DMS 273 (cell line): Measurements from ENCODE around the gene DENND2A.
"Not testable (repeated sequence)": the region's sequence is repeated elsewhere in the genome, so short reads cannot be mapped to it uniquely, and the experiment has no call there.

Experiments used
- DNase-seq: peaks from one replicate; lab custom pipeline; 2025; ENCODE audit not compliant: unreplicated experiment; lab: John Stamatoyannopoulos, UW

The DENND2A gene

GRCh38 chr7:140674356-140674800 lies 33.8 kb upstream of the DENND2A start:
- no peak for DNase-seq

DNA sequence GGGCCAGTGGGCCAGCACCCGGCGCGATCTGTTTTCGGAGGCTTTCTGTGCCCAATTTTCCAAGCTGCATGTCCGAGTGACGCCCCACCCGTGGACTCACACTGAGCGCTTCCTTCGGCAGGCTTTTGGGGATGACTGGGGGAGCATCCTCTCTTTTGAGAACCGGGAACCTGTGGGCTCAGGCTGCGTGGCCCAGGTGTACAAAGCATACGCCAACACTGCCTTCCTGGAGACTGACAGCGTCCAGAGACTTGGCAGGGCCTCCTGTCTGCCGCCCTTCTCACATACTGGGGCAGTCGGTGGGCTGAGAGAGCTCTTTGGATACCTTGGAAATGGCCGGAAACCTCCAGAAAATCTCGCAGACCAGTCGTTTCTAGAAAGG lies 33.2 kb upstream of the DENND2A start:
- no peak for DNase-seq

DNA sequence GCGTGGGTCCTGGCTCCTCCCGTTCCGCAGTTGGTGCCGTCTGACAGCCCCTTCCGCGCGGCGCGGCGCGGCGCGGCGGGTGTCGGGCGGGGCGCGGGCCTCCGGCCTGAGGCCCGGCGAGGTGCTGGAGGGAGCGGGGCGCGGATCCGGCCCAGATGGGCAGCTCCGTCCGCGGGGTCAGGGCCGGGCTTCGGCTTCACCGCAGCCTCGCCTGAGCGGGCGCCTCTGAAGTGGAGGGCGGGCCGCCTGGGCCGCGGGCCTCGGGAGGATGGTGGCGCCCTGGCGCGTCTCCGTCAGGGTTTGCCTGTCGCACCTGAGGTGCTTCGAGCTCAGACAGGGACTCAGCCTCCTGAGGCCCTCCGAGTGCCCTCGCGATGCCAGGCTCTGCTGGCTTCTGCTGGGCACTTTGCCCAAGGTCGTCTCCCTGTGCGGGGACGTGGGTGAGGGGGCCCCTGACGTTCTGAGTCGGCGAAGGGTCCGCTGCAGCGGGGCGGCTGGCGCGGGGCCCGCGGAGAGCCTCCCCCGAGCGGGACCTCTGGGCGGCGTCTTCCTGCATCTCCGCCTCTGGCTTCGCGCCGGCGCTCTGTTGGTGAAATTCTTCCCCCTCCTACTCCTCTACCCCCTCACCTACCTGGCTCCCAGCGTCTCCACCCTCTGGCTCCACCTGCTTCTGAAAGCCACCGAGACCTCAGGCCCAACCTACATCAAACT lies 32.6 kb upstream of the DENND2A start:
- peak; percentile 84 for DNase-seq

DNA sequence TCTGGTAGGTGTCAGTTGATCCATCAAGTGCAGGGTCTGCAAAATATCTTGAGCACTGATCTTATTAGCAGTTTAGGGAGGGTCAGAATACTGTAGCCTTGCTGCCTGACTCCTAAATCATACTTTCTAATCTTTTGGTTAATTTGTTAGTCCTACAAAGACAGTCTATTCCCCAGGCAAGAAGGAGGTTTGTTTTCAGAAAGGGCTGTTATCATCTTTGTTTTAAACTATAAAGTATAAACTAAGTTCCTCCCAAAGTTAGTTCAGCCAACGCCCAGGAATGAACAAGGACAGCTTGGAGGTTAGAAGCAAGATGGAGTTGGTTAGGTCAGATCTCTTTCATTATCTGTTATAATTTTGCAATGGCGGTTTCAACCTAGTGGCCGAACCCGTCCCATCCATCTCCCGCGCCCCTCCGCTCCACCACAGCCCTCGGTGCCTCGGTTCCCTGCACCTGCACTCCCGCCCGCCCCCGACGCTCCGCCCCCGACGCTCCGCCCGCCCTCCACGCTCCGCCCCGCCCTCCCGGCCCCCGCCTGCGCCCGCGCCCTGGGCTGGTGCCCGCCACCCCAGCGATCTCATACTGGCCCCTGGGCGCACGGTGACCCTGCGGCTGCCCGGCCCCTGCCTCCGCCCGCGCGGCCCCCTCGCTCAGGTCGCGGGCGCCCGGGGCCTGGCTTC lies 31.9 kb upstream of the DENND2A start, which contains the start of gene ADCK2:
Gene ADCK2 (plus strand): TSS at position 564 of the 681 bp plus-strand sequence. CDS start 386 bp downstream, outside the sequence.
- peak; percentile 83 for DNase-seq

- DNase-seq: no peak
Measured at GRCh38 chr7:140671966-140672365, 31.4 kb upstream of the DENND2A start.

- no peak for DNase-seq
Measured at GRCh38 chr7:140670343-140670935, 29.8 kb upstream of the DENND2A start.

- not testable (repeated sequence) for DNase-seq
Measured at GRCh38 chr7:140669862-140670261, 29.2 kb upstream of the DENND2A start.

GRCh38 chr7:140669352-140669751 lies 28.7 kb upstream of the DENND2A start:
- peak; percentile 25 for DNase-seq

- peak; percentile 47 for DNase-seq
Measured at GRCh38 chr7:140668641-140669040, 28.0 kb upstream of the DENND2A start.

DNA sequence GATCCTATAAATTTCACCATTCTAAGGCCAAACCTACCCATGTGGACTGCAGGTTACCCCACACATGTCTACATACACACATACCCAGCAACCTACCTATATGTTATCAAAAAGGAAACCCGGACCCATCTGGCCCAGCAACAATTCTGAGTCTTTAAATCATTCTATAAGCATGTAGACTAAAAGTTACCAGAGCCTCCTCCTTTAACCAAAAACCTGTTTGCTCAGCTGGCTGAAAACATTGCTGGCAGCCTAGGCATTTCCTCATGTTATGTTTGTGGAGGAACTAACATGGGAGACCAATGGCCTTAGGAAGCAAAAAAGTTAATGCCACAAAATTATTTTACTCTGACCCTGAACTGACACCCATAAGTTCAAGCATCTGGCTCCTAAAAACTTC lies 26.9 kb upstream of the DENND2A start:
- DNase-seq: no peak

DNA sequence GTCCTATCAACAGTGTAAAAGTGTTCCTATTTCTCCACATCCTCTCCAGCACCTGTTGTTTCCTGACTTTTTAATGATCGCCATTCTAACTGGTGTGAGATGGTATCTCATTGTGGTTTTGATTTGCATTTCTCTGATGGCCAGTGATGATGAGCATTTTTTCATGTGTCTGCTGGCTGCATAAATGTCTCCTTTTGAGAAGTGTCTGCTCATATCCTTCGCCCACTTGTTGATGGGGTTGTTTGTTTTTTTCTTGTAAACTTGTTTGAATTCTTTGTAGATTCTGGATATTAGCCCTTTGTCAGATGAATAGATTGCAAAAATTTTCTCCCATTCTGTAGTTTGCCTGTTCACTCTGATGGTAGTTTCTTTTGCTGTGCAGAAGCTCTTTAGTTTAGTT lies 22.3 kb upstream of the DENND2A start:
- DNase-seq: not testable (repeated sequence)

DNA sequence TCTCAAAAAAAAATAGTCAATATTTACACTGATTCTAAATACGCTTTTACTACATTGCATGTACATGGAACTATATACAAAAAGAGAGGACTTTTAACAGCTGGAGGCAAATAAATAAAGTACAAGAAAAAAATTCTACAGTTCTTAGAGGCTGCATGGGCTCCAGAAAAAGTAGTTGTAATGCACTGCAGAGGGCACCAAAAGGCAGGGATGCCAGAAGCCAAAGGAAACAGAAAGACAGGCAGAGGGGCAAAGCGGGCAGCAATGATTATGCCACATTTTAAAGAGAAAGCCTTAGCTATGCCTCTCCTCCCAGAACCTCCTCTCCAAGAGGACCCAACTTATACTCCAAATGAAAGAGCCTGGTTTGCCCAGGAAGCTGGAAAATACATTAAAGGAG lies 20.5 kb upstream of the DENND2A start:
- DNase-seq: peak; percentile 56

DNA sequence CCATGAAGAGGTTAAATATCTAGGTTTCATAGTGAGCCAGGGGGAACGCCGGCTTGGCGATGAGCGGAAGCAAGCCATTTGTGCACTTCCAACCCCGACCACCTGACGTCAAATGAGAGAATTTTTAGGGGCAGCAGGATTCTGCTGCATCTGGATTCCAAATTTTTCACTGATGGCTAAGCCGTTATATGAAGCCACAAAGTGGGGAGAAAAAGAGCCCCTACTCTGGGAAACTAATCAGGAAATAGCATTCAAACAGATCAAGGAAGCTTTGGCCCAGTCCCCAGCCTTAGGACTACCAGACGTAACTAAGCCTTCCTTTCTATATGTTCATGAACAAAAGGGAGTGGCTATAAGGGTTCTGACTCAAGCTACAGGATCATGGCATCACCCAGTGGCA lies 19.2 kb upstream of the DENND2A start:
- DNase-seq: no peak

DNA sequence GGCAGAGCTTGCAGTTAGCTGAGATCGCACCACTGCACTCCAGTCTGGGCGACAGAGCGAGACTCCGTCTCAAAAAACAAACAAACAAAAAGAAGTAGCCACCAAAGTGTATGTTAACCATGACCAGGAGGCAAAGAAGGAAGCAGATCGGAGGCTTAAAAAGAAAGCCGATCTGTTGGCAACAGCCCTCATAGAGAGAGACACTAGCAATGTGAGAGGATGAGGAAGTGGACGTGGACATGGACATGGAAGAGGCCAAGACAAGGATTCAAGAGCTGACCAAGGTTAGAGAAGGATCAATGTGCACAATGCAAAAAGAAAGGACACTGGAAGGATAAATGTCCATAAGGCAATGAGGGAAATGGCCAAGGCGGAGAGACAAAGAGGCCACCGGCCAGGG lies 17.3 kb upstream of the DENND2A start:
- DNase-seq: no peak

DNA sequence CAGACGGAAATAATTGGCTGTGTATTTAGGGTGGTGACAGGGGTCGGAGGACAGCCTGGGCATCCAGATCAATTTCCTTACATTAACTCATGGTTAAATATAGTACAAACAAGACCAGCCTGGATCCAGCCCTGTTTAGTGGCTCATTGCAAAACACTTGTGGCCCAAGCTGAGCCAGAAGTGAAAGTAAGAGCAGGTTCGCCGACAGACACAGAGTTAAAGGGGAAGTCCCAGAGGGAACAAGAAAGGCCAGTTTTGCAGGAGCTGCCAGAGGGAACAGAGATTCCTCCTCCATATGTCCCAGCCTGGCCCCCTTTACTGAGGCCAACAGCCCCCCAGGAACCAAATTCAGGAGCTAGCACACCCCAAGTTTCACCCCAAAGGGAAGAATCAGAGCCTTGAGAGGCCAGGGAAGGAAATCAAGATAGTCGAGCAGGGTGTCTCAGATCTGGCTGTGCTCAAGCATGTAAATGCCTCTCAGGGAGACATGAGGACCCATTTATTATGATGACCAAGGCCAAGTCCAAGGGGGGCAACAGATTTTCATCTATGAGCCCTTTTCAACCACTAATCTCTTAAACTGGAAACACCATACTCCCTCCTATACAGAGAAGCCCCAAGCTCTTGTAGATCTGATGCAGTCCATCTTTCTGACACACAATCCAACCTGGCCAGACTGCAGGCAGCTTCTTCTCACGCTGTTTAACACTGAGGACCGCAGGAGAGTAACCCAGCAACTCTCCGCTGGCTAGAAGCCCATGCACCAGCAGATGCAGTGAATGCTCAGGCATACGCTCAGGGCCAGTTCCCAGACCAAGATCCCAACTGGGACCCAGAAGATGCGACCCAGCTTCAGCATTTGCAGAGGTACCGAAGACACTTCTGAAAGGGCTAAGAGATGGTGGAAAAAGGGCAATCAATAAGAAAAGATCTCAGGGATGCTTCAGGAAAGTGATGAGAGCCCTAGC lies 16.2 kb upstream of the DENND2A start:
- DNase-seq: peak; percentile 27

DNA sequence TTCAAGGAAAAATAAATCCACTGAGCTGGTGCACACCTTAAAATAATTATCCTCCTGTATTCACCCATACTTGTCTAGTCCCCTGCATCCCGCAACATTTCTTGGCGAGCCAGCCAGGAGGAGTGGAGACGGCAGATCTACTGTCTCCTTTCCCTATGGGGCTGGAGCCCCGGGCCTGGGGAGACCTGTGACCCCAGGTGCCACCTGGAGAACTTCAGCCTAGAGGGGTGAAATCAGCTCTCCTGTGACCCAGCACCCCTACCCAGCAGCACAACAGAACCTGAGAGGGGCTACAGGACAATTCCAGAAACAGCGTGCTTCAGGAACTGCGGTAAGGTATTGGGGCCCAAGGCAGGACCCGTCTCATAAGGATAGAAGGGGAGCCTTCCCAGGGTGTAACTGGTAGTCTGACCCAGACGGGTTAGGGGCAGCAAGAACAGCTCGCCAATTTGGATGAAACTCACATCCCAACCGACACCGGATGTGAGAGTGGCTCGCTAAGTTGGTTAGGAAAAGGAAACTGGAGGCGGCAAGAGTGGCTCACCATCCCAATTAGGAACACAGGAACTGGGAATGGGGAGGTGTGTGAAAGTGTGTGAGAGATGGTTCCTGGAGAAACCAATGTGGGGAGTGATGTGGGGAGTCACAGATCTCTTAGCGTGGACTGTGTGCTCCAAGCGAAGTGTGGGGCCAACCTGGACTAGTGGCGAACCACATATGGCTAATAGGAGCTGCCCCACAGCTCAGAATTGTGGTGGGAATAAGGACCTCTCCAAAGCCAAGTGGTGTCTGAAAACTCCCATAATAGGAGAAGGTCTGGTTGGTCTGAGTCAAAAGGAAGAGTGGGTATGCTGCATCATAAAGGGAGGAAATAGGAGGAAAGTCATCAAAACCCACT lies 15.1 kb upstream of the DENND2A start:
- DNase-seq: no peak

DNA sequence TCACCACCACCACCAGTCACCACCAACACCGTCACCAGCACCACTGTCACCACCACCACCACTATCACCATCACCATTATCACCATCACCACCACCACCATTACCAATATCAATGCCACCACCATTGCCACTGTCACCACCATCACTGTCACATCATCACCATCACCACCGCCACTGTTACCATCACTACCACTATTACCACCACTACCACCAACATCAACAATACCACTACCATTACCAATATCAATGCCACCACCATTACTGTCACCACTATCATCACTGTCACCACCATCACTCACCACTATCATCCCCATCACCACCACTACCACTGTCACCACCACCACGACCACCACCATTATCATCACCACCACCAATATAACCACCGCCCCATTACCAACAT lies 14.0 kb upstream of the DENND2A start:
- no peak for DNase-seq

GRCh38 chr7:140654109-140654387 lies 13.4 kb upstream of the DENND2A start:
- no peak for DNase-seq

DNA sequence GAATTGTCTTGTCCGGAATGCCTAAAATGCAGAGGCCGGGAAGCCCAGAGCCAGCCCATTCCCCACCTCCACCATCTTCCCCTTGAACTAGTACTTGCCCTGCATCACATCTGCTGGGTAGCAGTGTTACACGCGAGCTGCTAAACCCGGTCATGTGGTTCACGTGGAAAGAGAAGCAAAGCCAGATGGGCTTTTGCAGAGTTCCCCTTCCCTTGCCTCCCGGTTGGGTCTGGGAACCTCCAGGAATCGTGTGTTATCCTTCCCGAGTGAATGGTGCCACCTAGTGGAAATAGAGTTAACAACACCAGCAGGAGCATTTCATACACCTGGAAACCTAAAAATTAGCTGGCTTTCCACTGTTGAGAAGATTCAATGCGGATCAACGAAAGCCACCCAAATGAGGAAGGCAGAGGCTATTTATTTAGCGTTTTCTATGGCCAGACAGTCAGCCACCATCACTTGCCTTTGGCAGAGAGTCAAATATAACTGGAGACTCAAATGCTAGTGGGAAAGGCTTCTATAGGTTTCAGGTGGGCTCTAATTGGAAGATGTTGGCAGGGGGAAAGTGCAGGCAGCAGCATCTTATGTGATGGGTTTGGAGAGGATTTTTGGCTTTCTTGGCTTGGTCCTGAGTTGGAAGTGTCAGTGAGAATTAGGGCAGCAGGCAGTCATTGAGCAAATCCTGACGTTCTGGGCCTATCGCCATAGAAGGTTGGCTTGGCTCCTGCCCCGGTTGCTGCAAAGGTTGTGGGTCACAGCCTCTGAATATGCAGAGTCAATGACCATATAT lies 12.9 kb upstream of the DENND2A start:
- peak; percentile 98 for DNase-seq
